ENCODE data around the gene LSR. TPM values are rescaled to one million over a fixed set of nuclear protein-coding genes. Genes with fewer than 3 reads are reported as not detected.
A peak's percentile ranks its signal among the peaks of the same experiment; 100 is the strongest.

The LSR gene
- total RNA-seq, 3 donors from 2014 or later (not counting 1 experiment from before 2014, with no cell fraction given): 3.4 to 6.9 (median 6.7) TPM

- Mint-ChIP-seq H3K4me3 (no peak overlapping the region), H3K27me3 (ENCODE audit: low read depth in 2 of 2) (no peaks in the 10 kb centered on the region), H3K36me3 (no peaks in the 10 kb centered on the region), H3K27ac (no peak overlapping the region), H3K9me3 (no peaks in the 10 kb centered on the region), H3K4me1 (peaks cover 0 to 5% of the 10 kb centered on the region in 2 donors)
- Histone ChIP-seq H3K36me3 (ENCODE audit: control insufficient read depth, insufficient read depth, low read length) (peaks cover 1% of the 10 kb centered on the region), H3K9me3 (ENCODE audit: control insufficient read depth, insufficient read depth, low read length) (no peaks in the 10 kb centered on the region), H3K4me3 (ENCODE audit: low read length) (no peak overlapping the region), H3K27ac (ENCODE audit: low read length) (no peak overlapping the region), H3K27me3 (ENCODE audit: control insufficient read depth, insufficient read depth, low read length) (no peaks in the 10 kb centered on the region), H3K4me1 (ENCODE audit: control insufficient read depth, insufficient read depth, low read length) (peaks cover 2% of the 10 kb centered on the region)
- ATAC-seq: no peak
- TF ChIP-seq, protein P1, sequence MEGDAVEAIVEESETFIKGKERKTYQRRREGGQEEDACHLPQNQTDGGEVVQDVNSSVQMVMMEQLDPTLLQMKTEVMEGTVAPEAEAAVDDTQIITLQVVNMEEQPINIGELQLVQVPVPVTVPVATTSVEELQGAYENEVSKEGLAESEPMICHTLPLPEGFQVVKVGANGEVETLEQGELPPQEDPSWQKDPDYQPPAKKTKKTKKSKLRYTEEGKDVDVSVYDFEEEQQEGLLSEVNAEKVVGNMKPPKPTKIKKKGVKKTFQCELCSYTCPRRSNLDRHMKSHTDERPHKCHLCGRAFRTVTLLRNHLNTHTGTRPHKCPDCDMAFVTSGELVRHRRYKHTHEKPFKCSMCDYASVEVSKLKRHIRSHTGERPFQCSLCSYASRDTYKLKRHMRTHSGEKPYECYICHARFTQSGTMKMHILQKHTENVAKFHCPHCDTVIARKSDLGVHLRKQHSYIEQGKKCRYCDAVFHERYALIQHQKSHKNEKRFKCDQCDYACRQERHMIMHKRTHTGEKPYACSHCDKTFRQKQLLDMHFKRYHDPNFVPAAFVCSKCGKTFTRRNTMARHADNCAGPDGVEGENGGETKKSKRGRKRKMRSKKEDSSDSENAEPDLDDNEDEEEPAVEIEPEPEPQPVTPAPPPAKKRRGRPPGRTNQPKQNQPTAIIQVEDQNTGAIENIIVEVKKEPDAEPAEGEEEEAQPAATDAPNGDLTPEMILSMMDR (IDR thresholded peaks at IDR 0.05): no peak
- intact Hi-C loops (cut with micrococcal nuclease): no loop called here
- DNase-seq: peak in 1 of 2 donors; percentile 11
- WGBS (ENCODE audit: insufficient coverage): 93% methylated on average over 9 of the region's 9 CpGs
Observed at GRCh38 chr19:35257113-35257461, 8.3 kb downstream of the LSR start.

GRCh38 chr19:35260694-35261304 lies 12.0 kb downstream of the LSR start:
- Mint-ChIP-seq H3K36me3 (no peaks in the 10 kb centered on the region), H3K4me3 (no peak overlapping the region), H3K4me1 (peaks cover 17 to 20% of the 10 kb centered on the region in 2 donors), H3K9me3 (no peaks in the 10 kb centered on the region), H3K27me3 (ENCODE audit: low read depth in 2 of 2) (no peaks in the 10 kb centered on the region), H3K27ac (no peak overlapping the region)
- WGBS (ENCODE audit: insufficient coverage): 81% methylated on average over 10 of the region's 10 CpGs
- peak in 1 of 2 donors; percentile 12 for DNase-seq
- Histone ChIP-seq H3K27me3 (ENCODE audit: control insufficient read depth, insufficient read depth, low read length) (no peaks in the 10 kb centered on the region), H3K27ac (ENCODE audit: low read length) (no peak overlapping the region), H3K9me3 (ENCODE audit: control insufficient read depth, insufficient read depth, low read length) (no peaks in the 10 kb centered on the region), H3K4me1 (ENCODE audit: control insufficient read depth, insufficient read depth, low read length) (peaks cover 19% of the 10 kb centered on the region), H3K4me3 (ENCODE audit: low read length) (no peak overlapping the region), H3K36me3 (ENCODE audit: control insufficient read depth, insufficient read depth, low read length) (no peaks in the 10 kb centered on the region)
- intact Hi-C loops (cut with micrococcal nuclease): loop anchor here (10.0 kb wide), 1 partner anchor 204 kb away; no protein-coding TSS in a partner anchor
- TF ChIP-seq, protein P1 (IDR thresholded peaks at IDR 0.05): no peak
- no peak for ATAC-seq

DNA sequence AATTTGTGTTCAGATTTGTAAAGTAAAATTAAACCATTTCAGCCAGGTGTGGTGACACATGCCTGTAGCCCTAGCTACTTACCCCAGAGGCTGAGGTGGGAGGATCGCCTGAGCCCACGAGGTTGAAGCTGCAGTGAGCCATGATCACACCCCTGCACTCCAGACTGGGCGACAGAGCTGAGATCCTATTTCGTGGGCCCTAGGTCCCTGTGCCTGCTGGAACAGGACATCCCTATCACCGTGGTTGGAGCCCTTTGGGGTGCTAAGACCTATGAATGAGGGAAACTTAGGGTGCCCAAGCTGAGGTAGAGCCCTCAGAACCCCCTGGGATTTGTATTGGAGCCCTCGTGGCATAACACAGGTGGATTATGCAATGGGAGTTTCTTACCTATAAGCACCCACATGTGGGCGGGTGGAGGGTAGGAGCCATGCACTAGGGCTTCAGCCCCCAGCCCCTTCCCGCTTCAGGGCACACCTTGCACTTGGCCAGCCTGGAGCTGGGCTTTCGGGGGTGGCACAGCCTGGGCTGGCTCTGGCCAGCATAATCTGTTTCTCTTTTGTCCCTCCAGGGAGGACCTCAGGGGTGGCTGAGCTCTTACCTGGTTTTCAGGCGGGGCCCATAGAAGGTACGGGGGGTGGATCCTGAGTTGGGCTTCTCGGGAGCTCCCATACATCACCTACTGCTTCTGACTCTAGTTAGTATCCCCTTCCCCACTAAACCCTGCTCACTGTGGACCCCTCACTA lies 12.7 kb downstream of the LSR start:
- no peaks in the 10 kb centered on the region for H3K36me3 Mint-ChIP-seq
- H3K36me3 ChIP-seq (ENCODE audit: control insufficient read depth, insufficient read depth, low read length): no peaks in the 10 kb centered on the region
- DNase-seq (peak in 1 of 2 donors; percentile 11), ATAC-seq (no peak)
- H3K4me3 ChIP-seq (ENCODE audit: low read length): no peak overlapping the region
- H3K4me3 Mint-ChIP-seq: no peak overlapping the region
- intact Hi-C loops (cut with micrococcal nuclease): loop anchor here (10.0 kb wide), 1 partner anchor 203 kb away; no protein-coding TSS in a partner anchor
- H3K27me3 Mint-ChIP-seq (ENCODE audit: low read depth in 2 of 2): no peaks in the 10 kb centered on the region
- H3K9me3 Mint-ChIP-seq: no peaks in the 10 kb centered on the region
- 78% methylated on average over 12 of the region's 12 CpGs for WGBS (ENCODE audit: insufficient coverage)
- TF ChIP-seq, protein P1 (IDR thresholded peaks at IDR 0.05): no peak
- peaks cover 26% of the 10 kb centered on the region for H3K4me1 ChIP-seq (ENCODE audit: control insufficient read depth, insufficient read depth, low read length)
- no peak overlapping the region for H3K27ac ChIP-seq (ENCODE audit: low read length)
- H3K9me3 ChIP-seq (ENCODE audit: control insufficient read depth, insufficient read depth, low read length): no peaks in the 10 kb centered on the region
- H3K4me1 Mint-ChIP-seq: peaks cover 24 to 27% of the 10 kb centered on the region in 2 donors
- no peak overlapping the region for H3K27ac Mint-ChIP-seq
- H3K27me3 ChIP-seq (ENCODE audit: control insufficient read depth, insufficient read depth, low read length): no peaks in the 10 kb centered on the region

Measured in natural killer cell (primary cell).